ENCODE results near the gene CMC2. TPM values are rescaled to one million over a fixed set of nuclear protein-coding genes. Genes with fewer than 3 reads are reported as not detected.

The CMC2 gene
- total RNA-seq (2014; rRNA removed; shearing (Covaris generic)) = 106 and 119 TPM in 2 replicates
- polyA plus RNA-seq (2014; cell fraction: nucleus; rRNA removed) = 96.0 and 224 TPM in 2 replicates

DNA sequence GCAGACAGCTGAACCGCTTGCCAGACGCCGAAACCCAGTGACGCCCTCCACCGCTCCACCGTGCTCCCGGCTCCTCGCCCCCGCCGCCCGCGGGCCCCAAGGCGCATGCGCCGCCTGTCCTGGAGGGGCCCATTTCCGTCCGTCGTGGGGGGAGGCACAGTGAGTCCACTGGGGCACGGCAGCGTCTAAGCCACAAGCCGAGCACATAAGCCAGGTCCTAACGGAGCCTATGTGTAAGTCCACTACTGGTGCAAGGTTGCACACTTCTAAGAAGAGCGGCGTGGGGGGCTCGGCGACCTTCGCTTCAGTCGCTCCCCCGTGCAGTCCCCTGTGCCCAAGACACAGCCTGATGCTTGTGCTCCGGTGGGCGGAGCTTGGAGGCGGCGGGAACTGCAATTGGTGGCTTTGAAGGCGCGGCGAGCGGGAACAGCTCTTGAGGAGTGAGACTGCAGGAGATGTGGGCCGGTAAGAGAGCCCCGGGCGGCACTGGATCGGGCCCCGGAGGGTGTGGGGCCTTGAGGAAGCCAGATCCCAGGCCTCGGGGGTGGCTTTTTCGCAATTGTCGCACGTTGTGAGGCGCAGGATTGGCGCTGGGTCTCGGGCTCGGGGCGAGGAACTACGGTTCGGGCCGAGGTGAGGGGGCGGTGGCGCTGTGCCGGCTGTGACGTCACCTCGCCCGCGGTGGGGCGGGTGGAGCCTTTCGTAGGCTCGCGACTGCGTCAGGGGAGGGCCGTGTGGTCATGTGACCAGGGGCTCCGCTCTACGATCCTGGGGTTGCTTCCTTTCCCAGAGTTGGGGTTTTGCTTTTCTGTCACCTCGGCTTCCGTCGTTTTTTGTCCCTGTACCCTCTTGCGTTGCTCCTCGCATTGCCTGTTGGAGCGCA, at the start of gene CMC2, which contains the start of gene CENPN:
TSS of gene CMC2 (minus strand) at position 73 of the 883 bp plus-strand sequence. CDS start 9,491 bp downstream, outside the sequence.
TSS of gene CENPN (plus strand) at position 402 of the 883 bp plus-strand sequence. CDS start 4,726 bp downstream, outside the sequence.
- DNase-seq (ENCODE audit: extremely low read depth, low read depth) = peak; percentile 96

DNA sequence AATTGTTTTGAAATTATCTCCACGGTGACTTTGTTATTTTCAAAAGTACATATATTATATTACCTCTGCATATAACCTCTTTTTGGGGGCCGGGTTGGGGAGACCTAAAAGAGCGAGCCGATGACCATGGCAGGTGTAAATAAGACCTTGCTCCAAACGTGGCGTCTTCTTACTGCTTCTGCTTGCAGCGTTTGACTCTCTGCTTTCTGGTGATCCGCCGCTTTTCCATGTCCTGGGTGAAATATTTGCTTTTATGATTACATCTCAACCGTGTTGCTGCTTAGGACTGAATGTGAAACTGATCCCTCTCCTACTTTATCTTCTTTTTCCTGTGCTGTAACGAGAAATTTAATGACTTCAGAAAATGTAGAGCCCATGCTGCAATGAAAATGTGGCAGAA, 47.1 kb upstream of the CMC2 start:
- no peak for DNase-seq (ENCODE audit: extremely low read depth, low read depth)

DNA sequence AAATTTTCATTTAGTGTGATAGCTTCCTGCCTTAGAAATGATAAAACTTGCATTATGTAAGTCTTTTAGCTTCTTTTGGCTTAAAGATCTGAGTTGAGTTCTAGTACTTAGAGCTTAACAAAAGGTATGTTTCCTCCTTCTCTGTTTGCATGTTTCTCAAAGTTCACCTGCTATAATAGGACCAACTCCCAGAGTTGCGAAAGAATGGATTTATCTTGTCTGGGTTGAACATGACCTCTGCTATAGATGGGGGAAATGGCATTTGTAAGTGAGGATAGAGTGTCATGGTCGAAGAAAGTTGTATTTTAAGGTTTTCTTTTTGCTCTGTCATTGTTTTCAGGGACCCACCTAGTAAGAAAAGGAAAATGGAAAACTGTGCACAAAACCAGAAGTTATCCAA, 36.1 kb upstream of the CMC2 start:
- DNase-seq (ENCODE audit: extremely low read depth, low read depth) = no peak

DNA sequence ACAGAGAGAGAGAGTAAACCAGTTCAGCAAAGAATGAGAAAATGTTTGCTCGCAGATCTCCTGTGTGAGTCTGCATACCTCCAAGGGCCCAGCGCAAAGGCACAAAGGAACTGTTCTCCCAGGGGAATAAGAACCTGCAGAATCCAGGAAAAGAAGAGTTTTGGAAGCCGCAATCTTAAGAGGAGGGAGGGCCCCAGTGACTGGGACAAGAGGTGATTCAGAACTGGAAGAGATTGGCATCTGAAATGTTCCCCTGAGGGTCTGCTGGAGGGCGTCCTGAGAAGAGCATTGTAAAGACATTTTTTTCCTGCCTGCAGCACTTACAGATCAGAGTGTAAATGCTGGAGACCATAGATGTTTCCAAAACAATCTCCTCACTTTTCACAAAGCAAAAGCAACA, 35.0 kb upstream of the CMC2 start:
- DNase-seq (ENCODE audit: extremely low read depth, low read depth) = no peak

DNA sequence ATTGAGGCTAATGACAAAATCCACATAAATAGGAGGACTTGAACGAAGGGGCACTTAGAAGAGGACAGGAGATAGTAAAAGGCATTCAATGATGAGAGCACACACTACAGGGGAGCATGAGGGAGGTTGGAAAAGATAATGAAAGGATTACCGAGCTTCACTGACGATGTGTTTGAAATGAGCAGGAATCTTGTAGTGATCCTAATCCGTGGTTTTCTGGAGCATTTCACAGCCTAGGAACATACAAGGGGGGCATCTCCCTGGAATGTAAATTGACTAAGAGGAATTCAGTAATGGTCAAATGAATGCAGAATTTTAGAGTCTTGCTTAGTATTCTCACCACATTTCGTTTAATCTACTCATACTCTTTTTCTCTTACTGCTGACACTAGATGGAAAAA, 34.2 kb upstream of the CMC2 start:
- no peak for DNase-seq (ENCODE audit: extremely low read depth, low read depth)

DNA sequence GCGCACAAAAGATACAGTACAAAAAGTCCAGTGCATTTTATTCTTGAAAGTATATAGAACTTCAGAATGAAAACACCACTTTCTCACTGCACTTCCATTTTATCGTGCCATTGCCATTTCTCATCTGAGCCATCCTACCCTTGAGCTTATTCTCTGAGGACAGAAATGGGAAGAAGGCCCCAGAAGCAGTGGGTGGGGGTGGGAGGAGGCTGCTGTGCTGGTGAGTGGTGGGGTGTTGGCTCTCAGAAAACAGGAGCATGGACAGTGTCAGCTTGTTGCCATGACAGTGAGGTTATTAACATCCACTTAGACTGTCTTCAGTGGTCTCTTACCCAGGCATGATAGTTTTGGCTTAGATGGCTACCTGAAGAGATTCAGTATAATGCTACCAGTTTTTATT, 33.4 kb upstream of the CMC2 start:
- DNase-seq (ENCODE audit: extremely low read depth, low read depth) = no peak

DNA sequence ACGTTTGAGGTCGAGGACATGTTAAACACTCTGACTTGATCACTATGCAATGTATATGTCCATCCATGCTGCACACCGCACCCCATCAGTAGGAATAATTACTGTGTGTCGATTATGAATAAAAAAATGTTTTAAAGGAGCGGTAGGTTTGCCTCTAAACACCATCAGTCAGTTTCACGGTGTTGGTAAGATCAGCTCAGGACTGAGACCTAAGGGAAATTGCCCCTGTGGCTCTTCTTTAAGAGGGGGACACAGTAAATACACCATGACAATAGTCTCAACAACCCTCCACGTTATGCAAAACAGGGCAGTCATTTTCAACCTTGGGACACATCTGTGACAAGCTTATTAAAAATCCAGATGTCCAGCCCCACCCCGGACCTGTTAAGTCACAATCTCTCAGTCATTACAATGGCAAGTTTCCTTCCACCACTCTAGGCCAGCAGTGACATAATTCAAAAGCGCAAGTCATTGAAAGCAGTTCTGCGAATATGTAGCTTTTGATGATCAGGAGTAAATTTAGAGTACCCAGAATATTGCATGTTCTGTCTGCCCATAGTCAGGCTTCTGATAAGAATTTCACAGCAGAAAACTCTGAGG, 30.2 kb upstream of the CMC2 start:
- DNase-seq (ENCODE audit: extremely low read depth, low read depth) = no peak

DNA sequence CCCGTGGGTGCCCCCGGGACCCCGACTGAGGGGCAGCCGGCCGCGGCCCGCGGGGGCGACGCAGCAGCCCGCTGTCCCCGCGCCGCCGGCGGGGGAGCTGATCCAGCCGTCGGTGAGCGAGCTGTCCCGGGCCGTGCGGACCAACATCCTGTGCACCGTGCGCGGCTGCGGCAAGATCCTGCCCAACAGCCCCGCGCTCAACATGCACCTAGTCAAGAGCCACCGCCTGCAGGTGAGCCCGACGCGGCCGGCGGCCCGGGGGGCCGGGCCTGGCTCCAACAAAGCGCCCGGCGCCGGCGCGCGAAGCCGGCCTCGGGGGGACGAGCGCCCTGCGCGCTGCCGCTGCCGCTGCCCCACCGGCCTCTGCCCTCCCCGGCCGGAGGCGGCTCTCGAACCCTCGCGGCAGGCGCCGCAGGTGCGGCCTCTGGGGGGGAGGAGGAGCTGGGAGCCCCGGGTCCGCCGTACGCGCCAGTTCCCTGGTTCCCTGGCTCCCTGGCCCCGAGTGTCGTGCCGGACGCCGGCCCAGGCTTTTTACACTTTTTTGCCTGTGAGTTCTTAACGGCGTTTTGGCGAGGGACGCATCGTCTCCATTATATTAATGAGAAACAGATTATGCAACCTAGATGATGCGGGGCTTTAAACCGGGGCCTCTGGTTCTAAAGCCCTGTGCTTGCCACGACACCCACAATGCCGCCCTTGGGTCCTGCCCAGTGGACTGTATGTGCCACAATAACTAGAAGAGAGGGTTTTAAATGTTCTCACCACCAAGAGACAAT, 29.5 kb upstream of the CMC2 start:
- no peak for DNase-seq (ENCODE audit: extremely low read depth, low read depth)

DNA sequence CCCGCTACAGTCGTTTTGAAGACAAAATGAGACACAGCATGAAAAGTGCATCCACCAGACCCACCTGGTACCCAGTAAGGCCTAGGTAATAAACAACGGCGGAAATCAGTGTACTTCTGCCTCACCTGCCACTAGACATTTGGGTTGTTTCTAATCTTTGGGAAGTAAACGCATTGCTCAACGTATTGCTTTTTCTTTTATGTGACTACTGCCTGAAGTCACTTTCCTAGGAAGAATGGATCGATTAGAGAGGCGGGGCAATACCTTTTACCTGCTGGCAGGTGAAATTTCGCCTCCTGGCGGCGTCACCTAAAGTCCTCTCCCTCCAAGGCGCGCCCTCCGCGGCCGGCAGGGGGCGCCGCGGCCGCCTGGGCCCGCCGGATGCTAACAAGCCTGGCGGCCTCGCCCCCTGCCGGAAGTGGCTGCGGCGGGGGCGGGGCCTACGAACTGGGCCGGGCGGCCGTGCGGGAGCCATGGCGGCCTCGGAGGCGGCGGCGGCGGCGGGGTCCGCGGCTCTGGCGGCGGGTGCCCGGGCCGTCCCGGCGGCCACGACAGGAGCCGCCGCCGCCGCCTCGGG, 28.8 kb upstream of the CMC2 start, which contains the start of gene ATMIN:
TSS of gene ATMIN (plus strand) at position 445 of the 577 bp plus-strand sequence. CDS start at position 474, 29 bp downstream.
- DNase-seq (ENCODE audit: extremely low read depth, low read depth) = peak; percentile 78

DNA sequence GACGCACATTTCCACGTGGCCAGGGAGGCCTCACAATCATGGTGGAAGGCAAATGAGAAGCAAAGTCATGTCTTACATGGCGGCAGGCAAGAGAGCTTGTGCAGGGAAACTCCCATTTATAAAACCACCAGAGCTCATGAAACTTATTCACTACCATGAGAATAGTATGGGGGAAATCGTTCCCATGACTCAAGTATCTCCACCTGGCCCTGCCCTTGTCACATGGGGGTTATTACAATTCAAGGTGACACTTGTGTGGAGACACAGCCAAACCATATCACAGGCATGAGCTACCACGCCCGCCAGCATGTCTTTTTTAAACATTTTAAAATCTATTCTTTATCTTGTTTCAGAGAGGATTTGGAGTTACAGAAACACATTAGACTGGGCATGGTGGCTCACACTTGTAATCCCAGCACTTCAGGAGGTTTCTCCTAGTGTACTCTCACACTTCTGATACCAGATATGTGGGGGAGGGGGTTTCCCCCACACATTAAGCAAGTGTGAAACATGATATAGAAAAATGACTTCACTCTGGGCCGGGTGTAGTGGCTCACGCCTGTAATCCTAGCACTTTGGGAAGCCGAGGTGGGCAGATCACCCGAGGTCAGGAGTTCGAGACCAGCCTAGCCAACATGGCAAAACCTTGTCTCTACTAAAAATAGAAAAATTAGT, 23.4 kb upstream of the CMC2 start:
- no peak for DNase-seq (ENCODE audit: extremely low read depth, low read depth)

DNA sequence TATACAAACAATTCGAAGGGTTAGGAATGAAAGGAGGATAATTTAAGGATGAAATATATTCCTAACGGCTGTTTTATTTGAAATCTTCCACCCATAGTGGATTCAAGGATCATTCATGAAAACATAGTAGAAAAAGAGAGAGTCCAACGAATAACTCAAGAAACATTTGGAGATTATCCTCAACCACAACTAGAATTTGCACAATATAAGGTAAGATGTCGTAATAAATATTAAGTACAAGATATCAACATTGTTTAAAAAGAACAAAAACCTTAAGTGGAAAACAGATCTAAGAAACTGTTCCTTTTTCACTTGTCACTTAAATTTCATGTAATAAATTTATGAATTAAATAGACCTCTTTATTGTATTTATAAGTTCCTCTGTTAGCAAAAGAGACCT, 19.7 kb upstream of the CMC2 start:
- no peak for DNase-seq (ENCODE audit: extremely low read depth, low read depth)

DNA sequence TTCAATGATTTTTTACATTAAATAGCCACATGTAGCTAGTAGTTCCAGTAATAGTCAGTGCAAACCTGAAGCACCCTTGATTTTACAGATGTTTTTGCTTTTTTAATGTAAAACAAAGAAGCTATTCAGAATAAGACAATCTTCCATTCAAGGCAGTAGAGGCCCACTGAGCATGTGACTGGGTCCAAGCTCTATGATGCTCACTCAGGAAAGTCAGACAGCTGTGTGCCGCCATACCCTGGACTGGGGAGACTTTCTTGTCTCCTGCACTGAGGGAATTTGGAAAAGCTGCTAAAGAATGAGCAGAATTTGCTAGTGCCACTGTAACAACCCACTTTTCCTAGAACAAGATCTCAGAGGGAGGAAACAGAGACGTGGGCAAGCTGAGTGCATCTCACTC, 11.8 kb upstream of the CMC2 start:
- DNase-seq (ENCODE audit: extremely low read depth, low read depth) = no peak

DNA sequence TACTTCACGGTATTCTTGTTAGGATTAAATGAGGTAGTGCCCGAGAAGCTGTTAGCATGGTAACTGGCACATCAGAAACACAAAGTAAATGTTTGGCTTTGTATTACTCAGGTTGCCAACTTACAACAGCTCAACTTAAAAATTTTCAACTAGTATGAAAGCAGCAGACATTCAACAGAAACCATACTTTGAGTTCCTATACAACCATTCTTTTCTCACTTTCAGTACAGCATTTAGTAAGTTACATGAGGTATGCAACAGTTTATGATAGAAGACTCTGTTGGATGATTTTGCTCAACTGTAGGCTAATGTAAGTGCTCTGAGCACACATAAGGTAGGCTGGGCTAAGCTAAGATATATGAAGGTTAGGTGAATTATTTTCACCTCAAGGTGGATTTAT, 8.0 kb upstream of the CMC2 start:
- no peak for DNase-seq (ENCODE audit: extremely low read depth, low read depth)

DNA sequence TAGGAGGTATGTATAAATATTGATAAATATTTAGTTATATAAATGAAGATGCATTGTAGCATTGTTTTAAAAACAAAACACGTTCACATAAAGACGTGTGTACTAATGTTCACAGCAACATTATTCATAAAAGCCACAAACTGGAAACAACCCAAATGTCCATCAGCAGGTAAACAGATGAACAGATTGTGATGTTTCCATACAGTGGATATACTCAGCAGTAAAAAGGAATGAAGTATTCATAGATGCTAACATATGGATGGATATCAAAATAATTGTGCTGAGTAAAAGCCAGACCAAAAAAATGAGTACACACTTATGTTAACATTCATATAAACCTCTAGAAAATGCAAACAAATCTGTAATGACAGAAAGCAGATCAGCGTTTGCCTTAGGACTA, 6.3 kb upstream of the CMC2 start:
- DNase-seq (ENCODE audit: extremely low read depth, low read depth) = no peak

DNA sequence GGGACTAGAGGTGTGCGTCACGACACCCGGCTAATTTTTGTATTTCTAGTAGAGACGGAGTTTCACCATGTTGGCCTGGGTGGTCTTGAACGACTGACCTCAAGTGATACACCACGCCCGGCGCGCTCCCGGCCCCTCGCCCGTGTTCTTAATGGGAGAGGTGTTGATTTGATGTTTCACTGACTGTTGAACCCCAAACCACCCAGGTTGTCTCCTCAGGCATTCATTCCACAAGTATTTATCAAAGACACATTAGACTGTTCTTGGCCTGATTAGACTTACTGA, 1.8 kb upstream of the CMC2 start:
- no peak for DNase-seq (ENCODE audit: extremely low read depth, low read depth)

DNA sequence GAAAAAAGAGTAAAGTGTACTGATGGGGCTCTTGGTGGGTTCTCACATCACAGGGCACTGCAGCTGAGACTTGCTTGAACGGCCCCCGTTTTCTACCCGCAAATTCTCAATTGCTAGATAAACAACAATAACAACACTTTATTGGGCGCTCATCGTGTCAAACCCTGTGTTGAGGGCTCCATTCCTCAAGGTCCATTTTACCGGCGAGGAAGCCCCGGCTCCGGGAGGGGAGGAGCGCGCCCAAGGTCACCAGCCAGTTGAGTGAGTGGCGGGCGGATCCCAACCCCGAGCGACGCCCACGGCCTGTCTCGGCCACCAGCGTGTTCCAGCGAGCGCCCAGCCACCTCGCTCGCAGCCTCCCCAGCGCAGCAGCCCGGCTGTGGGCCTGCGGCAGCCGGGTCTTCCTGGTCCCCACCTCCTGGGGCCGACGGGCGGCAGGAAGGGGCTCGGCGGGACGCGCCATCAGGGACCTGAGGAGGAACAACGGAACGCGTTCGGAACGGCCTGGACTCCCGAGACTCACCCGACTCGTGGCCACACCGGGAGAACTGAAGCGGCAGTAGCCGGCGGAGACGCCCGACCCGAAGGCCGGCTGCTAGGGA, 373 bp downstream of the CMC2 start:
- DNase-seq (ENCODE audit: extremely low read depth, low read depth) = peak; percentile 28

DNA sequence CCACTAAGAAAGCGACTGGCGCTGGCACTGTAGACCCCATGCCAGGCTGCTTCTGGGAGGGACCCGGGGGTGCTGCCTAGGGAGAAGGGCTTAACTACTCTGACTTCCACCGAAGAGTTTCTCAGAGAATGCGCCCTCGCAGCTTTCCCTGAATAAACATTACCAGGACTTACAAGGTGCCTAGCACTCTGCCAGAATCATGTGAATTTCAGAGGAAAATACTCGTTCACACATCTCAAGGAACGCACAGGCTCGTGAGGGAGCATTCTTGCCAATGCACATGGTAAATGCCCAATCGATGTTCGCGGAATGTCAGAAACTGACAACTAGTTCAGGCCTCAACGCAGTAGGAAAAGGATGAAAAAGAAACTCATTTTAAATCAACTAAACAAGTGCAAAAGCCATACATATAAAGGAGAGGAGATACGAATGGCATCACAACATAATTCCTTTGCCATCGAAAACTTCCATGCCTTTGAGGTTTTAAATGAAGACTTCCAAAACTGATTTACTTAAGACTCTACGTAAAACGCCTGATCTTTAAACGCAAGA, 999 bp downstream of the CMC2 start:
- no peak for DNase-seq (ENCODE audit: extremely low read depth, low read depth)

DNA sequence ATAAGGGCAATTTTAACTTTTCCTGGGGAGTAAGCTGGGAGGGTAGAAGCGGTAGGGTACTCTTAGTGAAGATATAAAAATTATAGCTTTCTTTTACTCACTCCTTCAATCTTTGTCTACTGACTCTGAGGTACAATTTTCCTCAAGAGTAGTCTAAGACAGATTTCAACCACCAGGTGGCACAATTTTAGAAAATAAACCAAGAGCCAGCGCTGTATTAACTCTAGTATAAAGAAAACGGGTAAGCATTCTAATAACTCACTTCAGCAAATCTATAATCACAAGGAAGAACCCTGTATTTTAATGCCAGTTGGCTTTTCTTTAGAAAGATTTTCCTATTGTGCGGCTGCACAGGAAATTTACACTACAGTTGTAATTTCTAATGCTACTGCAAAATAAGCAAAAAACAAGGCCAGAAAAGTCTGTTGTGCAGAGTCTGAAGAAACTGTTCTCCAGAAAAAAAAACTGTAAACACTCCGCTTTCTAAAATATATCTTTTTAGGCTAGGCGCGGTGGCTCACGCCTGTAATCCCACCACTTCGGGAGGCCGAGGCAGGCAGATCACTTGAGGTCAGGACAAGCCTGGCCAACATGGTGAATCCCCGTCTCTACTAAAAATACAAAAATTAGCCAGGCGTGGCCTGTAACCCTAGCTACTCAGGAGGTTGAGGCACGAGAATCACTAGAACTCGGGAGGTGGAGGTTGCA, 1.9 kb downstream of the CMC2 start:
- DNase-seq (ENCODE audit: extremely low read depth, low read depth) = peak; percentile 40

All from NCI-H460 (cell line).